CD4-positive, alpha-beta T cell treated with Interleukin-15 for 1 hour (primary cell): Measurements from ENCODE around the gene DDX49.
"Not testable (repeated sequence)": the region's sequence is repeated elsewhere in the genome, so short reads cannot be mapped to it uniquely, and the experiment has no call there.

Experiments
- DNase-seq: peaks from one replicate; pipeline ENCODE4 v3.0.0-alpha.2; 2020

DDX49 gene

GRCh38 chr19:18945297-18945696 lies 25.8 kb downstream of the DDX49 start:
- DNase-seq = no peak

DNA sequence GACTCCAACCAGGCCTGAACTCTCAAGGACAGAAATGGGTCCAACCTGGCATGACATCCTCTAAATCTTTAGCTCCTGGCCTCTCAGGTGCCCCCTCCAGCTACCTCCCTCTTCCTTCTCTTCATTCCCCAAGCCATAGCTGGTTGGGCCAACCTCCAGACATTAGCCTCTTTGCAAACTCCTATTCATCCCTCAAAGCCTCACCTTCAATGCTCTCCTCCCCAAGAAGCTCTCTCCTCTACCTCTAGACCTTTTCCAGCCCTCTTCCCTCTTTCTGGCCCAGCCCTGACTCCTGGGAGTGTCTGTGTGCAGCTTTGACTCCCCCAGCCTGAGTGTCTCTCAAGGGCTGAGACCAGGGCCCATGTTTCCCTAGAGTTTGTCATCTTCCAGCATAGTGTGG lies 26.8 kb downstream of the DDX49 start:
- no peak for DNase-seq

- DNase-seq = no peak
These were observed 27.4 kb downstream of the DDX49 start for GRCh38 chr19:18946918-18947317.

GRCh38 chr19:18948075-18948975 lies 28.8 kb downstream of the DDX49 start:
- DNase-seq = no peak

- no peak for DNase-seq
These were observed 29.5 kb downstream of the DDX49 start for GRCh38 chr19:18948976-18949356.

GRCh38 chr19:18949858-18950257 lies 30.3 kb downstream of the DDX49 start:
- no peak for DNase-seq

GRCh38 chr19:18951721-18952281 lies 32.3 kb downstream of the DDX49 start:
- DNase-seq = no peak

- DNase-seq = not testable (repeated sequence)
These were observed 33.0 kb downstream of the DDX49 start for GRCh38 chr19:18952364-18953003.

DNA sequence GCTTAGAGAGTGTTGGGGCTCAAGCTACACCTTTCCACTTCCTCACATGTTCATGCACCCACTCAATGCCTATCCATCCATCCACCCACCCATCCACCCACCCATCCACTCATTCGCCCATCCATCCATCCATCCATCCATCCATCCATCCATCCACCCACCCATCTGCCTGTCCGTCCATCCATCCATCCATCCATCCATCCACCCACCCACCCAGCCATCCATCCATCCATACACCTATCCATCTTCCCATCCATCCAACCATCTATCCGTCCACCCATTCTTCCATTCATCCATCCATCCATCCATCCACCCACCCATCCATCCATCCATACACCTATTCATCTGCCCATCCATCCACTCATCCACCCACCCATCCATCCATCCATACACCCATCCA lies 34.6 kb downstream of the DDX49 start:
- no peak for DNase-seq

- DNase-seq = no peak
These were observed 35.5 kb downstream of the DDX49 start for GRCh38 chr19:18955042-18955441.

DNA sequence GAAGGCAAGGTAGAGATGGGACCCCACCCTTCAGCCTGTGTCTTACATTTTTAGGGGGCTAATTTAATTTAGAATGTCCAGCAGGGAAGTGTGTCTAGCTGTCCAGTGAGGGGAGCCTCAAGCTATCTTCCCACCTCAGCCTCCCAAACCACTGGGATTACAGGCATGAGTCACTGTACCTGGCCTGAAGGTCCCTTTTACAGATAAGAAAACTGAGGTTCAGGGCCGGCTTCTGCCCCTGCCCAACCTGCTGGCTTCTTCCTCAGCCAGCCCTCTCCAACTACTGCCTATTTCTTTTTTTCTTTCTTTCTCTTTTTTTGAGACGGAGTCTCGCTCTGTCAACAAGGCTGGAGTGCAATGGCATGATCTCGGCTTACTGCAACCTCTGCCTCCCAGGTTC lies 40.9 kb downstream of the DDX49 start:
- no peak for DNase-seq

DNA sequence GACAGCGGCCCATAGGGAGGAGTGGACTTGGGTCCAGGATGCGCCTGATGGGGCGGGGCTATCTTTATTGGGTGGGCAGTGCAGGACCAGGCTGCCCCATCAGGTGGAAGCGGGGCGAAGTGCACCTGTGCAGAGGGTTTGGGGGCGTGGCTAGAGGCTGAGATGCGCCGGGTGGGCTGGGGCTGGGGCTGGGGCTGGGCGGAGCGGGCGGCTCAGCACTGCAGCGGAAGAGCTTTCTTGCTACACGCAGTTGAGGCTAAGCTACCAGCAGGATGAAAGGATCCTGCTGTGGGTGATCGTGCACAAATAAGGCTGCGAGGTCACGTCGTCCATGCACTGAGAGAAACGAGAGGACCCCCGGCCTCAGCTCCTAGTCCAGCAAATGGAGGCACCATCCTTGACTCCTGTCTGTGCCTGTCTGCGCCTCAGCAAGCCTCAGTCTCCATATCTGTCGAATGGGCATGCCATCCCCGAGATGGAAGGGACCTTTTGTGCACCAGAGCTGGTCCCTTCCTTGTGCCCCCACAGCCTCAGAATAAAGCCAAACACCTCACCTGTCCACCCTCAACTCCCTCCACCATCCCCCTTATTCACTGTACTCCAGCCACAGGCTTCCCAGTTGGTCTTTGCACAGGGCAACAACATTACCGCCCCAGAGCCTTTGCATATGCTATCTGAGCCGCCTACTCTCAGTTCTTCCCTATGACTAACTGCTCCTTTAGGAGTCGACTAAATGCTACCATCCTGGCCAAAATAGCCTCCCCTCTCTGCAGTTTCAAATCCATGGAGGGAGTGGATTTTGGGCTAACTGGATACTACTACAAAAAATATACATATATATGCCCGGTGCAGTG lies 42.5 kb downstream of the DDX49 start:
- DNase-seq = no peak

- no peak for DNase-seq
These were observed 44.6 kb downstream of the DDX49 start for GRCh38 chr19:18964121-18964520.

DNA sequence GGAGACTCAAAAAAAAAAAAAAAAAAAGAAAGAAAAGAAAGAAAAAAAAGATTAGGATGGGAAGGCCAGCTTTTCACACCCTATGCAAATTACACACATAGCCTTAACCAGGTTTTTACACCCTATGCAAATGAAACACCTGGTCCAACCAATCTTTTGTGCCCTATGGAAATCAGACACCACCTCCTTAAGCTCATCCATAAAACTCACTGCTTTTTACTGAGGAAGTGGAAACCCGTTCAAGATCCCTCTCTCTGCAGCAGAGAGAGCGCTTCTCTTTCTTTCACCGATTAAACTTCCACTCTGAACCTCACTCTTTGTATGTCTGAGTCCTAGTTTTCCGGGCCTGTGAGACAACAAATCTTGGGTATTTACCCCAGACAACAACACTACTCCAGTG lies 46.8 kb downstream of the DDX49 start:
- DNase-seq = no peak

- peak; percentile 52 for DNase-seq
These were observed 48.0 kb downstream of the DDX49 start for GRCh38 chr19:18967358-18968146.

DNA sequence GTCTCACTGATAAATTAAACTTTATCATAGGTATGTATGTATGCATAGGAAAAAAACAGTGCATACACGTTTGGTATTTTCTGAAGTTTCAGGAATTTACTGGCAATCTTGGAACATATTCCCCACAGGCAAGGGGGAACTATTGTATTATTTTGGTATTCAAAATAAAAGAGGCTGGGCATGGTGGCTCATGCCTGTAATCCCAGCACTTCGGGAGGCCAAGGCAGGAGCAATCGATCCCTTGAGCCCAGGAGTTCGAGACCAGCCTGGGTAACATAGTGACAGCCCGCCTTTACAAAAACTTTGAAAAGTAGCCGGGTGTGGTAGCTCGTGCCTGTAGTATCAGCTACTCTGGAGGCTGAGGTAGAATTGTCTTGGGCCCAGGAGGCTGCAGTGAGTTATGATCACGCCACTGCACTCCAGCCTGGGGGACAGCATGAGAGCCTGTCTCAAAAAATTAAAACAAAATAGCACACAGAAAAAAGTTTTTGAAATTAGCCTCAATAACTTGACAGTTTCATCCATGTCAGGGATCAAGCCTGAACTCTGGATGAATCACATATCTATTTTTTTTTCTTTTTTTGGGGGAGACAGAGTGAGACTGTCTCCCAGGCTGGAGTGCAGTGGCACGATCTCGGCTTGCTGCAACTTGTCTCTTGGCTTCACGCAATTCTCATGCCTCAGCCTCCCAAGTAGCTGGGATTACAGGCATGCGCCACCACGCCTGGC lies 50.6 kb downstream of the DDX49 start:
- DNase-seq = no peak

DNA sequence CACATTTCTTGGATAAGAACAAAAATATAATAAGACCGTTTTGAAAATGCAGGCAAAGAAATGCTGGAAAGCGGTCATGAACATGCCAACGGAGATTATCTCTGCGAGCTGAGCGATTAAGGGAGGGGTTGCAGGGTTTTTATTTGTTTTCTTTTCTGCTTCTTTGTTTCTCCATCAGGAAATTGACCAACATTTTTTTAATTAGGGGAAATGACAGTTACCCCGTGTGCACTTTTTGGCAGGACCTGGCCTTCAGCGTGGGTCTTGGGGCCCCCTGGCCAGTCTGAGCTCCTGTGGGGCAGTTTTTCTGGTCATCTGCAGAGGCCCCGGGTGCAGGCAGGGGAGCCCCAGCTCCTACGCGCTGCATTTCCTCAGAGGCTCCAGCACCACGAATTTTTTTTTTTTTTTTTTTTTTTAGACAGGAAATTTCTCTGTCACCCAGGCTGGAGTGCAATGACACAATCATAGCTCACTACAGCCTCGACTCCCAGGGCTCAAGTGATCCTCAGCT lies 52.8 kb downstream of the DDX49 start:
- DNase-seq = no peak

GRCh38 chr19:18972851-18973250 lies 53.3 kb downstream of the DDX49 start:
- no peak for DNase-seq

DNA sequence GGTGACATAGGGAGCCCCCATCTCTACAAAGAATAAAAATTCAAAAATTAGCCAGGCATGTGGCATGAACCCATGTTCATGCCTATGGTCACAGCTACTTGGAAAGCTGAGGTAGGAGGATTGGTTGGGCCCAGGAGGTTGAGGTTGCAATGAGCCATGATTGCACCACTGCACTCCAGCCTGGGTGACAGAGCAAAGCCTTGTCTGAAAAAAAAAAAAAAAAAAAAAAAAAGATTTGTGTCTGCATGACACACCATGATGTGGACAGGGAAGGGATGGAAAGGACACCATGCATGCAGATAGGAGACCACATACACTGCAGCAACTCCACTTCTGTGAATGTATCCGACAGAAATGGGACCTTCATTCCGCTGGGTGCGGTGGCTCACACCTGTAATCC lies 55.5 kb downstream of the DDX49 start:
- peak; percentile 29 for DNase-seq

GRCh38 chr19:18975869-18976268 lies 56.4 kb downstream of the DDX49 start:
- DNase-seq = no peak
